ENCODE data around the gene MISP3.

Gene MISP3

DNA sequence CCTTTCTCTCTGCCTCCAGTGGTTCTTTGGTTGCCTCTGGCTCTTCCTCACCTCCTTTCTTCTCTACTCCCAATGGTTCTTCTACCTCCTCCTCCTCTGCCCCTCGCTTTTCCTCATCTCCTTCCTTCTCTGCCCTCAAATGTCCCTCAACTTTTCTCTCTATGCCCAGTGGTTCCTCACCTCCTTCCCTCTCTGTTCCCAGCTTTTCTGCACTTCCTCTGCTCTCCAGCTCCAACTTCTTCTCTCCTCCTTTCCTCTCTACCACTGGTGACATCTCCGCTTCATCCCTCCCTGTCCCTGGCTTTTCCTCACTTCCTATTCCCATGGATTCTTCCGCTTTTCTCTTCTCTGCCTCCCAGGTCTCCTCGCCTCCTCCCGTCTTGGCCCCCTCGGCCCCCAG is 18.5 kb upstream of the MISP3 start:
- DNase-seq: no peak

DNA sequence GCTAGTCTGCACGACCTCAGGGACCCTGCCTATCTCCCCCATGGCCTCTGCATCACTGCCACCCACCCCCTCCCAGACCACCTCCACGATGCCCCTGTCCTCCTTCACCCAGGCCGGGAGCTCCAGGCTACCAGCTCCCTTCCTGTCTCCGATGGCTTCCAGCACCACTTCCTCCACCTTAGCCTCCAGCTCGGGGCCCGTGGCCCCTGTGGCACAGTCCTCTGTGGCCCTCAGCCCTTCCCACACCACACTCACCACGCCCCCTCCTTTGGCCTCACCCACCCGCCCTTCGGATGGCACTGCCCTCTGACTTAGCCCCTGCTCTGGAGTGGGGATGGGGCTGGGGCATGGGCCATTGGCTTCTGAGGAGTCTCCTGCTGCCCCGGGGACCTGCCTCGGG is 17.9 kb upstream of the MISP3 start:
- DNase-seq: no peak

DNA sequence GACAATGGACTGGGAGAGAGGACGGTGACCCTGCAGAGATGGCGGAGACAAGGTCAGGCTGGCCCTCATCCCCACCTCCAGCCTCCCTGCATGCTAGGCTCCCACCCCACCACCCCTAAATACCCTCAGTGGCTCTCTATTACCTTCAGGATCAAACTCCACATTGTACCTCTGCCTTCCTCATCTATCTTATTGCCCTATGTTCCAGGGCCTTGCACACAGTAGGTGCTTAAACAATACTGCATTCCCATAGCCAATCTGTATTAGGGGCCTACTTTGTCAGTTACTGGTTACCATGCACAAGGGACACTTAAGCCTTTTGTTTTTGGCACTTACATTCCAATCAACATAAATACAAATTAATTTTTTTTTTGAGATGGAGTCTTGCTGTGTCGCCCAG is 17.2 kb upstream of the MISP3 start:
- DNase-seq: no peak

DNA sequence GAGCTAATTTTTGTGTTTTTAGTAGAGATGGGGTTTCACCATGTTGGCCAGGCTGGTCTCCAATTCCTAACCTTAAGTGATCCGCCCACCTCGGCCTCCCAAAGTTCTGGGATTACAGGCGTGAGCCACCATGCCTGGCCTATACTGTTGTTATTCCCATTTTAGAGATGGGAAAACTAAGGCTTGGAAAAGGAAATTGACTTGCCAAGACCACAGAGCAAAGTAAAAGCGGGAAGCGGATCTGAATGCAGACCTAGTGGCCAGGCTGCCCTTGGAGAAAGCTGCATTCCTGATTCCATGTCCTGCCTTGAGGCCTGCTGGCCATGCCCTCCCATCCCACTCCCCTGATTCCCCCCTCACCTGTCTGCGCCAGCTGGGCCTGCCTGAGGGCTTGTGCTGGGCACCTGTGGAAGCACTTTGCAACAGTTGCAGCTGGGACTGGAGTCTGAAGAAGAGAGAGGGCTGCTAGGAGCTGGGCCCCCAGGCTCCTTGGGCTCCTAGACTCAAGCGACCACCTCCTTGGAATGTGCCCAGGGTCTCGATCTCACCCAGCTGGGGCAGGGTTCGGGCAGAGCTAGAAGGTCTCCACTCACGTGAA is 16.4 kb upstream of the MISP3 start:
- DNase-seq: no peak

DNA sequence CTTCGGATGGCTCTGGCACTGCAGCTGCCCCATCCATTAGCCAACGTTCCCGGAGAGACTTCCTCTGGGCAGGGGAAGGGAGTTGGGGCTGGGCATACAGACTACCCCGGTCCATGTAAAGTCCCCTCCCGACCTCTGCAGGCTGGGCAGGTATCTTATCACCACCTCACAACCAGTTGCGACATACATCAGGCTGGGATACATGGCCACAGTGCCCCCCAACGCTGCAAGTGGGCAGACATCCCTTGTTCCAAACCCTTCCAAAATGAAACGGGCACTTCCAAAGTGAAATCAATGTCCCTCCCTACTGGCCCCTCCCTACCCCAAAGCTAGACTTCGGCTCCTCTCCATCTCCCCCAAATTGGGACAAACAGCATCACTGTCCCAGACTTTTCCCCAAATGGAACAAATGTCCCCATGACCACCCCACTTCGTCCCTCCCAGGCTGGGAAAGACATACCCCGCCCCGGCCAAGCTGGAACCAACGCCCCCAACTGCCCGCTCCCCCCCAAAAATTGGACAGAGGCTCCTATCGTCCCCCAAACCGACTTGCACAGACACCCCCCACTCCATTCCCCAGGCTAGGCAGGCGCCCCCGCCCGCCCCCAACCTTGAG is 15.7 kb upstream of the MISP3 start:
- no peak for DNase-seq

DNA sequence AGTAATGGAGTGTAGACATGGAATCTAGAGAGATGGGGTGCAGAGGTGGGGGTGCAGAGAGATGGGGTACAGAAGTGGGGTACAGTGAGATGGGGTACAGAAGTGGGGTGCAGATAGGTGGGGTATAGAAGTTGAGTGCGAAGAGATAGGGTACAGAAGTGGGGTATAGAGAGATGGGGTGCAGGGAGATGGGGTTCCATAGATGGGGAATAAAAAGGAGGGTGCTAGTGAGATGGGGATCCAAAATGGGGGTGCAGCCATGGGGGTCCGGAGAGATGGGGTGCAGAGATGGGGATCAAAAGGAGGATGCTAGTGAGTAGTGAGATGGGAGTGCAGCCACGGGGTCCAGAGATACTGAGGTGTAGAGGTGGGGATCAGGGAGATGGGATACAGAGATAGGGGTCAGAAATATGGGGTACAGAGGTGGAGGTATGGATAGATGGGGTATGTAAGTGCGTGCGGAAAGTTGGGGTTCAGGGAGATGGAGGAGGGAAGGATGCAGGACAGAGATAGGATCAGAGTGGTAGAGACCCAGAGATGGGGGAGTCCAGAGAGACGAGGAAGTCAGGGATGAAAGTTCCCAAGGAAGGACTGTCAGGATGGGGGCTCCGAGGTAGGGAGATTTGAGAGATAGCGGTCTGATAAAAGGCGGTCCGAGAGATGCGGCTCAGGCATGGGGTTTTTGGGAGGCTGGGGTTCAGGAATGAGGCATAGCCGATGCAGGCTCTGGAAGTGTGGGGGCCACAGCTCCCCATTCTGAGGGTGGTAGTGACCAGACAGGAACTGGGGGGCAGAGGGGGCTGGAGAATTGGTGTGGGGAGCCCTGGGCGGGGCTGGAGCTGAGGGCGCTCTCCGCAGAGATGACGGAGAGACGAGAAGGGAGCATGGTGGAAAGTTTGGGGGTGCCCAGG is 14.1 kb upstream of the MISP3 start:
- no peak for DNase-seq

DNA sequence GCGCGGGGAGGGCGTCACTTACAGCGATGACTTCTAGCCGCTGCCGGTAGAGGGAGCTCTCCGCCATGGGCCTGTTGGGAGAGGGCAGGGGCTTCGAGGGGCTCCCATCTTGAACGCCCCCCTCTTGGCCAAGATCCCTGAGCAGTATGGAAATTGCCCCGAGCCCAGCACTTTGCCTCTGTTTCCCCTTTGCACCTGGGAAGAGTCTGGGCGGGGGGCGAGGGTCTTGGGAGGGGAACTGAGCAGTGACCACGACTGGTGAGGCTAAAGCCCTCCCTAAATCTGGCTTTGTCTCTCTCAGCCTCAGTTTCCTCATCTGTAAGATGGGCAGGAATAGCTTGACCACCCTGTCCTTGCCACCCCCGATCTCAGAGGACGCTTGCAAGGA is 13.5 kb upstream of the MISP3 start:
- peak; percentile 38 to 48 for DNase-seq

DNA sequence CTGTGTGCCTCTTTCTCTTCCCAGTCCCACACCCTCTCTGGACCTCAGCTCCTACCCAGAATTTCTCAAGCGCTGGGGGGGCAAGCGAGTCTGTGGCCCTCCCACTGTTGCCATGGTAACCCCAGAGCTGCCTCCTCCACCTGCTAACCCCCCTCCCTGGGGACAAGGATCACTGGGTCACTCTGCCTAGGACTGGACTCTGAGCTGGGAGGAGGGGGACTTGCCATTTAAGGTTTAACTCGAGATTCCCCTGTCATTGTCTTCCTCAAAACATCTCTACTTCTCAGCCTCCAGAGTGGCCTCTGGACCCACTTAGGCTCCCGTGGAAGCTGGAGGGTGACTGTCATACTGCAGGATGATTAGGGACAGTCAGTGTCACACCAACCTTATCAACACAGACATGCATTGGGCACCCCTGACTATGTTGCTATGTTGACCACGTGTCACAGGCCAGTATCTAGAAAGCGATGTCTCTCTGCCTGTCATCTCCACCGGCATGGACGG is 12.9 kb upstream of the MISP3 start:
- DNase-seq: no peak

DNA sequence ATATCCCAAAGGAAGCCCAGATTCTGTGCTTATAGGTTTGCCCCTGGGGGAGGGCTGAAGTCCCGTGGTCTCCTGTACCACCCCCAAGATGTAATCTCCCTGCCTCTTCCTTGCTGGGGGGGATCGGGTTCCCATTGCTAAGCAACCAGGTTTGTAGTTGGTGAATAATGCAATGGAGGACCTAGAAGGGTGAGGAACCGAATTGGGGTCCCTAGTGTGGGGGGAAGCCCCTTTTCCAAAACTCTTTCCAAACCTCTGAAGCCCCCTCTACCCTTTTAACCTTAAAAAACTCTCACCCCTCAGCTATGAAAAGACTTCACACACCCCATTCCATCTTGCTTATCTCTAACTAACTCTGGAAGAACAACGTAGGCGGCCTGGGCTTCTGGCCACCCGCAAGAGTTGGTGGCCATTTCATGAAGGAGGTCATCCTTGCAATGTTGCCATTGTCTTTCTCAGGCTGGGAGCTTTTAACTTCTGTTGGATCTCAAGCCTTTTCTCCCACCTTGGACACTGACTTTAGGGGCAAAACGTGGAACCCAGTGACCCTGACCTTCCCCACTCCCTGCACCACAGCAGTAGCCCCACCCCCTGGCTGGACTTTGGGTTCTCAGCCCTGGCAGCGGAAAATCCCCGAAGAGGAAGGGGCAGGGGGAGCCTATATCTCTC is 11.4 kb upstream of the MISP3 start:
- no peak for DNase-seq

DNA sequence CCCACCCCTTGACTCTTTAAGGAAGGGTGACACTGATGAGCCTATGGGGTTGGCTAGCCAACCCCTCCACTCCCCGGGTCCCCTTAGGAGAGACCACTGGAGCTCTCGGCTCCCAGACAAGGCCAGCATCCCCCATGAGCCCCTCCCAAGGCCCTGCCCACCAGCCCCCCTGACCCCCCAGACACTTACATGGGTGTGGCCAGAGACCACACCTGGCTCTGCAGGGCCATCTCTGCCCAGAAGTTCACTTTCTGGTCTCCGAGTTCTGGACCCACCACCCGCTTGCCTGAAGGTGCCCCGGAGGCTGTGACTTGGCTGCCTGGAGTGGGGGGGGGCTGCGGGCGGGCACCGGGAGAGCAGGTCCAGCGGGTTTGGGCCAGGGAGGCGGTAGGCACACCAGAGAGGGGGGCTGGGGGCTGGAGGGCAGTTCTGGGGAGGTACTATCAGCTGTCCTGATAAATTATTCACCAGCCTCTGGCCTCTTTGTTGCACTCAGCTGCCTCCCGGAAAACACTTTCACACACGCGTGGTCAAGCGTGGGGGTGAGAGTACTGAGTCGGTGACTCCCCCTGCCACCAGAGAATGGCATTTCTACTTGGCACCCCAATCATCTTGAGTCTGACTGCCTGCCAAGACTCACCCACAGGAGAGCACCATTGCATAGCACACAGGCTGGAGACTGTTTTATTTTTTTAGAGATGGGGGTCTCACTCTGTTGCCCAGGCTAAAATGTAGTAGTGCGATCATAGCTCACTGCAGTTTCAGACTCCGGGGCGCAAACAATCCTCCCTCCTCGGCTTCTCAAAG is 10.6 kb upstream of the MISP3 start, which contains the start of gene PALM3:
PALM3 (minus strand) TSS at position 326 of the 807 bp plus-strand sequence; CDS start at position 230, 96 bp downstream.
- no peak for DNase-seq

DNA sequence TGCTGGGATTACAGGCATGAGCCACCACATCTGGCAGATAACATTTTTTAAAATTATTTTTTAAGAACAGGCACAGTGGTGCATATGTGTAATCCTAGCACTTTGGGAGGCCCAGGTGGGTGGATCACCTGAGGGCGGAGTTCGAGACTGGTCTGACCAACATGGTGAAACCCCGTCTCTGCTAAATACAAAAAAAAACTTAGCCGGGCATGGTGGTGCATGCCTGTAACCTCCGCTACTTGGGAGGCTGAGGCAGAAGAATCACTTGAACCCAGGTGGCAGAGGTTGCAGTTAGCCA is 10.1 kb upstream of the MISP3 start:
- no peak for DNase-seq

DNA sequence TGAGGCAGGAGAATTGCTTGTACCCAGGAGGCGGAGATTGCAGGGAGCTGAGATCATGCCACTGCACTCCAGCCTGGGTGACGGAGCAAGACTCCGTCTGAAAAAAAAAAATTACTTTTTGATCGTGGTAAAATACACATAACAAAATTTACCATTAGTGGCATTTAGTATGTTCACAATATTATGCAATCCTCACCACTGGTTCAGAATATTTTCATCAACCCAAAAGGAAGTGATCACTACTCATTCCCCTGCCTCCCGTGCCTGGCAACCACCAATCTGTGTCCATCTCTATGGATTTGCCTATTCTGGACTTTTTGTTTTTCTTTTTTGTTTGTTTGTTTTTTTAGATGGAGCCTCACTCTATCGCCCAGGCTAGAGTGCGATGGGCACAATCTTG is 9.5 kb upstream of the MISP3 start:
- no peak for DNase-seq

DNA sequence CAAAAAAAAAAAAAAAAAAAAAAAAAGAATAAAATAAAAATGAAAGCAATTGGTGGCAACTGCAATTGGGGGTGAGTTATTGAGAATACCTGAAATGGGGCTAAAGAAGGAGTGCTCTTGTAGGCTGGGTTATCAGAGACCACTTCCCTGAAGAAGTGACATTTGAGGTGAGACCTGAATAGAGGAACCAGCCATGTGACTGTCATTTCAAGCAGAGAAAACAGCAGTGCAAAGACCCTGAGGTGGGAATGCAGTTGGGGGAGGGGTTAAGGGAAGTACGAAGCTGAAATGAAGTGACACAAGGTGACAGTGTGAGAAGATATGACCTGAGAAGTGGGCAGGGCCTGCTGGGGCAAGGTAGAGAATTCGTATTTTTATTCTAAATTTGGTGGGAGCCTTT is 6.5 kb upstream of the MISP3 start:
- no peak for DNase-seq

DNA sequence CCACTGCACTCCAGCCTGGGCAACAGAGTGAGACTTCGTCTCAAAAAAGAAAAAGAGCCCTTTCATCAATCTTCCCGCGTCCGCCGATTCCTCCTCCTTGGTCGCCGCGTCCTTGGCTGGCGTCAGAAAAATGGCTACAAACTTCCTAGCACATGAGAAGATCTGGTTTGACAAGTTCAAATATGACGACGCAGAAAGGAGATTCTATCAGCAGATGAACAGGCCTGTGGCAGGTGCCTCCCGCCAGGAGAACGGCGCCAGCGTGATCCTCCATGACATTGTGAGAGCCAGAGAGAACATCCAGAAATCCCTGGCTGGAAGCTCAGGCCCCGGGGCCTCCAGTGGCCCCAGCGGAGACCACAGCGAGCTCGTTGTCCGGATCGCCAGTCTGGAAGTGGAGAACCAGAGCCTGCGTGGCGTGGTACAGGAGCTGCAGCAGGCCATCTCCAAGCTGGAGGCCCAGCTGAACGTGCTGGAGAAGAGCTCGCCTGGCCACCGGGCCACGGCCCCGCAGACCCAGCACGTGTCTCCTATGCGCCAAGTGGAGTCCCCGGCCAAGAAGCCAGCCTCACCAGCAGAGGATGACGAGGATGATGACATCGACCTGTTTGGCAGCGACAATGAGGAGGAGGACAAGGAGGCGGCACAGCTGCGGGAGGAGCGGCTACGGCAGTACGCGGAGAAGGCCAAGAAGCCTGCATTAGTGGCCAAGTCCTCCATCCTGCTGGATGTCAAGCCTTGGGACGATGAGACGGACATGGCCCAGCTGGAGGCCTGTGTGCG is 2.1 kb upstream of the MISP3 start:
- DNase-seq: no peak

DNA sequence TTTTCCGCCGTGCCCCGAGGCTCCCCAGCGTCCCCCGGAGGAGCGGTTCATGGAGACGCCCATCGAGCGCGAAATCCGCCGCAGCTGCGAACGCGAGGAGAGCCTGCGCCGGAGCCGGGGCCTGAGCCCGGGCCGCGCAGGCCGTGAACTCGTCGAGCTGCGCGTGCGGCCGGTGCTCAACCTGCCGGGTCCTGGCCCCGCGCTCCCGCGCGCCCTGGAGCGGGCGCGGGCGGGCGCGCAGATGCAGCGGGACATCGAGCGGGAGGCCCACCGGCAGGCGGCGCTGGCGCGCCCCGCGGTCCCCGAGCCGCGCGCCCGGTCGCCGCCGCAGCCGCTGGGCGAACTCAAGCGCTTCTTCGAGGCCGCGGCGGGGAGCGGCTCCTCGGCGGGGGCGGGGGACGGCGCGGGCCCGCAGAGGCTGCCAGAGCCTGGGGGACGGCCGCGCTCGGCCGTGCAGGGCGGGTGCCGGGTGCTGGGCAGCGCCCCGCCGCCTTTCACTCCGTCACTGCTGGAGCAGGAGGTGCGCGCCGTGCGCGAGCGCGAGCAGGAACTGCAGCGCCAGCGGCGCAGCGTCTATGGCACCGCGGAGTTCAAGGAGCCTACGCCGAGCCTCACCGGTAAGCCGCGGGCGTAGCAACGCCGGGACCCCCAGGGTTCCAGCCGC is 807 bp downstream of the MISP3 start:
- peak; percentile 65 to 79 for DNase-seq

DNA sequence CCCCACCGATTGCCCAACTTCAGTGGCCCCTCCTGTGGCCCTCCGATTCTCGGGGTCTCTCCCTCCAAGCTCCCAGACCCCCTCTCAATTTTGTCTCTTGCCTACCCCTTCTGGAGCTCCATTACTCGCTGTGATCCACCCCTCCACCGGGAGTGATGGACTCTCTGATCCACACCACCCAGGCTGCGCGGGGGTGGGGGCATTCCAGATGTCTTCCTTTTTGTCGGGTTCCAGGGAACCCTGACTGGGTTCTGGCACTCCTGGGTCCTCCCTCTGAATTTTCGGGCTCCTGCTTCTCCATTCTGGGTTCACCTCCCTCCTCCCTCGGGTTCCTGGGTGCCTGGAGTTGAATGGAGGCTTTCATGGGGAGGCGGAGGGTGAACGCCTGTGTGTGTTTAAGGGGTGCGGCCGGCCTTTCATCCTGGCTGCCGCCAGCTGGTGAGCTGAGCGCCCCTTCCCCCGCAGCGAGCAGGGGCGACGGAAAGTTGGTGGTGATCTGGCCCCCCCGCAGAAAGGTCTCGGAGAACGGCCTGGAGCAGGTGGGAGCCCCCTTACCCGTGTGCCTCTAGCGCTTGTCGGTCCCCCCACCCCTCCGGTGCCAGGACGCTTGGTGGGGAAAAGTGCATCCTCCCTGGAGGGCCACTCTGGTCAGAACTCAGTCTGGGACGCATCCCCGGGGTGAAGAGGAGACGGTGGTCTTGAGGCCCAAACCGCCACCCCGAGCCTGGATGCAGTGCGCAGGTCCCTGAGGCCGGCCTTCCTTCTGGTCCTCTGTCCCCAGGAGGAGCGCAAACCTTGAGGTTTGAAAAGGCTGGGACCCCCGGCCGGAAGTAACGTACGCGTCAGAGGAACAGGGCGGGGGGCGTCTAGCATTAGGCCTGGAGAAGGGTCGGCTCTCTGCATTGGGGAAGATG is 1.6 kb downstream of the MISP3 start:
- no peak for DNase-seq

DNA sequence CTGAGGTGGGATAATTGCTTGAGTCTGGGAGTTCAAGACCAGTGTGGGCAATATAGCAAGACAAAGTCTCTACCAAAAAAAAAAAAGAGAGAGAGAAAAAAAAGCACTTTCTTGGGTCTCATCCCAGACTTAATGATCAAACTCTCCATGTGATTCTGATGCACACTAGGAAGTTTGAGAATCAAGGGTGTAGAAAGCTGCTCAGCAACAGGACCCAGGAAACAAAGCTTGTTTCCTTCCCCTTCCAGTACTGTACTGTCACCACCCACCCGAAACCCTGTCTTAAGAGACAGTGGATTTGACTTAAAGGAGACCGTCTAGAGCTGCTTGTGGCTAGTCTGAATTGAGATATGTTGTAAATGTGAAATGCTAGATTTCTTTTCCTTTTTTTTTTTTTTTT is 5.8 kb downstream of the MISP3 start:
- DNase-seq: no peak

DNA sequence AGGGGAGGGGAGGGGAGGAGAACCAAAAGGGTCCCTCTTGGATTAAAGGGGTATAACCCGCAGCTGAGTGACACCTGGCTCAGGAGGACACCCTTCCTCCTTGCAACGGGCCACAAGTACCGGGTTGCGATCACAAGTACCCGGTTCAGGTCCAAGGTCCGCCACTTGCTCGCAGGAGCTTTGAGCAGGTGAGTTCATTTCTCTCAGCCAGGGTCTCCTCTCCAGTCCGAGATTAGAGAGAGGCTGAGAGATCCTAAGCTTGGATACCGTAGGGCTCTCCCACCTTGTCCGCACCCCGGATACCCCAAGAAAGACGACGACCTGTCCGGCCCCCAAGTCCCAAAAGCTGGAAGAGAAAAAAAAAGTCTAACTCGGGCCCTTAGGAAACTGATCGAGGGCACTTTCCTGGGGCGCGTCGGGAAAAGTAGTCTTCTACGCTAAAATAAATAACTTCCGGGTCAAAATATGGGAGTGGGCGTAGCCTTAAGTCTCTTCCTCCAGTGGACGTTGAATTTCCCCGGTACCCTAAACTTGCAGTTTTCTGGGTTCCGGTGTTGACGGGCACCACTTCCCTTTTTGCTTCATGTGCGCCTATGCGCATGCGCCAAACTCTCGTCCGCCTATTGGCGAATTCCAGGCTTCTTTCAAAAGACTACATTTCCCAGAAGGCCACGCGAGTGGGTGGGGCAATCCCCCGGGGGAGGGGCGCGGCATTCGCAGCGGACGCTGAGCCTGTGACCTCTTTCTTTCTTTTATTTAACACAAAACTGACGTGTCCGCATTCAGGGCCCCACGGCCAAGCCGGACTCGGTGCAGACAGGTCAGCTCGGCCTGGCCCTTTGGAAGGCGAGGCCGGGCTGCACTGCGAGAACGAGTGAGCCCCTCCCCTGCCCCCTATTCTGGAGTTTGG is 8.6 kb downstream of the MISP3 start:
- DNase-seq: peak; percentile 98 to 99

All from stimulated activated CD4-positive, alpha-beta T cell treated with anti-CD3 and anti-CD28 coated beads, Interleukin-4, amount 100 ng/mL, for 4 hours (primary cell).